NCI-H2196 (cell line): ENCODE results near the gene ANKRD62.
"Not testable (repeated sequence)": the region's sequence is repeated elsewhere in the genome, so short reads cannot be mapped to it uniquely, and the experiment has no call there.

ENCODE experiments used
- DNase-seq: peaks from one replicate; lab custom pipeline; 2025; ENCODE audit not compliant: unreplicated experiment; lab: John Stamatoyannopoulos, UW

ANKRD62 gene

DNA sequence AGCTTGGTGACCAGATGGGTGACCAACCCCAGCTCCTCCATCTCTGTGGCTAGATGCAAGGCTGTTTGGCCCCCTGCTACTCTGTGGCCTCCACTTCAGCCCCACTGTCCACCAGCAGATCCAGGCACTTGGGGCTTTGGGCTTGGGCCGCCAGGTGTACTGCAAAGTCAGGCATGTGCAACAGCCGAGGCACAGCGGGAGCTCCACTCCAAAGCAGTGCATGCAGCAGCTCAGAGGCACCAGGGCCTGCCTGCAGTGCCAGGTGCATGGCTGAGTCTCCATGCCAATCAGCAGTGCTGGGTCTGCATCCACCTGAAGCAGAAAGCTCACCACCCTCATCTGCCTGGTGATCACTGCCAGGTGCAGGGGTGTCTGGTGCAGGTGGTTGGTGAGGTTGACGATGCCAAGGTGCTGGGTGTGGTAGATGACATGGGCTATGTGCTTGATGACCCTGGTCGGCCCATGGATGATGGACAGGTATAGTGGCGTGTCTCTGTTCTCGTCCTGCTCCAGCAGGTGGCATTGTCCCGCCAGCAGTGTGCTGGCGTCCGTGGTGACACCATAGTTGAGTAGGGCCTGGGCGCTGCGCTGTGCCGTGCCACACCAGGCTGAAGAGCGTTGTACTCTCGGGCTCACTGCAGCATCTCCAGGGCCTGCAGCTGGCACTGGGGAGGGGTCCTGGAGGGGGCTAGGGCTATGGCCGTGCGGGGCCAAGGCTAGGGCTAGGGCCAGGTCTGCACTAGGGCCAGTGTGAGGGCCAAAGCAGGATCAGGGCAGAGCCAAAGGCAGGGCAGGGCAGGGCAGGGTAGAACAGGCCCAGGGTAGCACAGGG is 1.0 kb upstream of the ANKRD62 start:
- peak; percentile 64 for DNase-seq

DNA sequence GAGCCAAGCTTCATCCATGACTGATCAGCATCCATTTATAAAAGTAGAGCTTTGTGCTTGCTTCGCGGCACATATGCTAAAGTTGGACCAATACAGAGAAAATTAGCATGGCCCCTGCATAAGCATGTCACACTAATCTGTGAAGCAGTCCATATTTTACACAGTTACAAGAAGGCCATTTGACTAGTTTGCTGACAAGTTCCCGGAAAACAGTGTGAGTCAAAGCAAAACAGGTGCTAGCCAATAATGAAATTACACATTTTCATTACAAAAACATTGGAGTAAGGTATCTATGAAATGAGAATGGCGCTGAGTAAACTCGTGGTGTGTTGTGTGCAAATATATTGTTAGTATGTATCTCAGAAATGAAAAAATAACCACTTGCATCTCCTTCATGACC is 4.7 kb downstream of the ANKRD62 start:
- no peak for DNase-seq

DNA sequence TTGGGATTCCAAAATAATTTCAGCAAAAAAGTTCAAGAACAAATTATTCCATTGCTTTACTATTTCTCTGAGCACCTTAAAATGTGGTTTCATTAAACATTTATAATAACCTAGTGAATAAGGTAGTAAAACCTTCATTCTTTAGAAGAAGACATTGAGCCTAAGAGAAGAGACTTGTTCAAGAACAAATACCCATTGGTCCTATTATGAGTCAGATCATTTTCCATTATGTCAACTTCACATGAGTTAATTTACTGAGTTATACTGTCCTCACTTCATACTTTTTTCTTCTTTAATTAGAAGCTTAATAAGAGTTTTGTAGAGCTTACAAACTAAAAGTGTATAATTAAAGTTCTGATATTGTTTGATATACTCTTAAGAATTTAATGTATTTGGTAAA is 5.5 kb downstream of the ANKRD62 start:
- no peak for DNase-seq

DNA sequence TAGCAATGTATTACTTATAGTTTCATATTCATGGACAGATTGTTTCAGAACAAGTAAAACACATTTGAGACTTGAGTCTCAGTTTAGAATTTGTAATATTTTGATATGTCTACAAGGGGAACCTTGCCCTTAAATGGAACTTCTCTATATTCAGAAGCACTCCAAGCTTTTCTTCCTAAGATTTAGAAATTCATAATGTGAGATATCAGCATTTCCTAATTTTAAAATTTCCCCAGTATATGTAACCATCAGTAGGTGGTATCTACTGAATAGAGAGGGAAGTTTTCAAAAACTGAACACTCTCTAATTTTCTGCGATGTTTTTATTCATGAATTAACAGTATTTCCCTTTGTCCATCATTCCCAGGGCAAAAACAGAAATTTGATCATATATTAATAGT is 7.6 kb downstream of the ANKRD62 start:
- DNase-seq: no peak

DNA sequence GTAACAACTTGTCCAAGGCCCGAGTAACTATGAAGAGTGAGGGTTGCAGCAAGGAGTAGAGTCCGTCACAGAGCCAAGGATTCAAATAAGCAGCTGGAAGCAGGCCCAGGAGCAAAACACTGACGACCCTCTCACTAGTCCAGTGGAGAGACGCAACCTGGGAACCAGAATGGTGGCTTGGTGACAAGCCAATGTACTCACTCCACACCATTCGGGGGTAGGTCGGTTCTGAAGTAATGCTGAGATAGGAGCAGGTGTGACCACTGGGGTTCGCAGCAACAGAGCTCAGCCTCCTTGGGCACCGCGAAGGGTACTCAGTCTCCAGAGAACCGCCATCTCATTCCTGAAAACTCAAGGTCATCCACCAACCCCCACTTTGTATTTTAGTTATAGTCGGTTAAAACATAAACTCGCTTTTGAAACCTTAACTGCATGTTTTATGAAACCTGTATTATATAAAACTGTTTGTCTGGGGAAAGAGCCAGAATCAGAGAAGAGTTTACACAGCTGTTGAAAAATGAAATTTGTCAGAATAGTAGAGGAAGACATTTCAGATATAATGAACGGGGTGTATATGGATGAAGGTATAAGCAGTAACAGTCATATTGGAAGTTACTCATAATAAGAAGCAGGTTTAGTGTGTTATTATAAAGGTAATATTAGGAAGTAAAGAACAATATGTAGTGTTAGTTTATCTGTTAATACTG is 8.6 kb downstream of the ANKRD62 start:
- DNase-seq: no peak

DNA sequence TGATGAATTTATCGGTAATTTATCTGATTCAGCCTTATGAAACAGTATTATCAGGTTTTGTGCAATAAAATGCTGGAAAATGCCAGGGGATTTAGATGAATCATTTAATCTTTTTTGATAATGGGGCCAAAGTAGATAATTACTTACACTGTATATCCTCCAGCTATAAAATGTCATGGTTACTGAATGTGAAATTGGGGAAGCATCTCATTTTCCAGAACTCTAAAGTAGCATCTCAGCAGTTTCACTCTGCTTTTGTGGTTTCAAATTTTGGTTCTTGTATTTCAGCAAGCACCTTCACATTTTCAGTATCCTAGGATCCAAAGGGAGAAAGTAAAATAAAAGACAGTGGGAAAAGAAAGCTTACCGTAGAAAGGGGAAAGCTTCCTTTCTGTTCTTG is 12.8 kb downstream of the ANKRD62 start:
- no peak for DNase-seq

DNA sequence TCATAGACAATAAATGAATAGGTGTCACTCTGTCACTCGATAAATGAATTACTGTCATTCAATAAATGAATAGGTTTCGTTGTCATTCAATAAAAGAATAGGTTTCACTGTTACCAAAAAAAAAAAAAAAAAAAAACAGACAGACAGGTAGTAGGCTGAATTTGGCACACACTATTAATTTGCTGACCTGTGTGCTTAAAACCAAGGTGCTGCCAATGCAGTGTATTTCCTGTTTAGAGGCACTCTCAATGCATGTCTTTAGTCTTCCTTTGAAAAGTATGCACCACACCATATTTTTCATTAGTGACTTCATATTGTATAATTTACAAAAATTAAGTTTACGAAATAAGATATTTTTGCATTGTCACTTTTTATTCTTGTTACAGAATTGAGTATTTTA is 16.2 kb downstream of the ANKRD62 start:
- DNase-seq: no peak

DNA sequence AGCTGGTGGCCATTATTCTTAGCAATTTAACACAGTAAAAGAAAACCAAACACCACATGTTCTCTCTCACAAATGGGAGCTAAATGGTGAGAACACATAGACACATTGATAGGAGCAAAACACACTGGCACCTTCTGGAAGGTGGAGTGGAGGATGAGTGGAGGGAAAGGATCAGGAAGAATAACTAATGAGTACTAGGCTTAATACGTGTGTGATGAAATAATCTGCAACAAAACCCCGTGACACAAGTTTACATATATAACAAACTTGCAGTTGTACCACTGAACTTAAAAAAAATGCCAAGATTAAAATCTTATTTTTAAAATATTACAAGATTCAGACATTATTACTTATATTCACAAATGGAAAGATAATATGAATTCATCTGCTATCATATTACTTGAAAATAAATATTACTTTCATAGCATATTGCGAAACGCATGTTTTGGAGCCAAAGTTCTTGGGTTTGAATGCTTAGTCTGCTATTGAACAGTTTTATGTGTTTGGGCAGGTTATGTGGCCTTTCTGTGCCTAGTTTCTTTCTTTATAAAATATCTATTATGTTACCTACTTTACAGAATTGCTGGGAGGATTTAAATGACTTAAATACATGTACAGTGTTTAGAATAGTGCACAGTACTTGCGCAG is 20.5 kb downstream of the ANKRD62 start:
- peak; percentile 22 for DNase-seq

DNA sequence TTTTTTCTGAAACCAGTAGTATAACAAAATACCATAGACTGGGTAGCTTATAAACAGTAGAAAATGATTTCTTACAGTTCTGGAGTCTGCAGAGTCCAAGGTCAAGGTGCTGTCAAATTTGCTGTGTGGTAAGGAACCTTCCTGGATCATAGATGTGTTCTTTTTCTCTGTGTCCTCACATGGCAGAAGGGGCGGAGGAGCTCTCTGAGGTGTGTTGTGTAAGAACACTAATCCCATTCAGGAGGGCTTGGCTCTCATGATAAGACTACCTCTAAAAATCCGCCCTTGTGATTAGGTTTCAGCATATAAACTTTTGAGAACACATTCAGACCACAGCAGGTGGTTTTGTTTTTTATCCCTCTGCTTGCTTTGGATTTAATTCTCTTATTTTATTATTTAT is 25.7 kb downstream of the ANKRD62 start:
- no peak for DNase-seq

DNA sequence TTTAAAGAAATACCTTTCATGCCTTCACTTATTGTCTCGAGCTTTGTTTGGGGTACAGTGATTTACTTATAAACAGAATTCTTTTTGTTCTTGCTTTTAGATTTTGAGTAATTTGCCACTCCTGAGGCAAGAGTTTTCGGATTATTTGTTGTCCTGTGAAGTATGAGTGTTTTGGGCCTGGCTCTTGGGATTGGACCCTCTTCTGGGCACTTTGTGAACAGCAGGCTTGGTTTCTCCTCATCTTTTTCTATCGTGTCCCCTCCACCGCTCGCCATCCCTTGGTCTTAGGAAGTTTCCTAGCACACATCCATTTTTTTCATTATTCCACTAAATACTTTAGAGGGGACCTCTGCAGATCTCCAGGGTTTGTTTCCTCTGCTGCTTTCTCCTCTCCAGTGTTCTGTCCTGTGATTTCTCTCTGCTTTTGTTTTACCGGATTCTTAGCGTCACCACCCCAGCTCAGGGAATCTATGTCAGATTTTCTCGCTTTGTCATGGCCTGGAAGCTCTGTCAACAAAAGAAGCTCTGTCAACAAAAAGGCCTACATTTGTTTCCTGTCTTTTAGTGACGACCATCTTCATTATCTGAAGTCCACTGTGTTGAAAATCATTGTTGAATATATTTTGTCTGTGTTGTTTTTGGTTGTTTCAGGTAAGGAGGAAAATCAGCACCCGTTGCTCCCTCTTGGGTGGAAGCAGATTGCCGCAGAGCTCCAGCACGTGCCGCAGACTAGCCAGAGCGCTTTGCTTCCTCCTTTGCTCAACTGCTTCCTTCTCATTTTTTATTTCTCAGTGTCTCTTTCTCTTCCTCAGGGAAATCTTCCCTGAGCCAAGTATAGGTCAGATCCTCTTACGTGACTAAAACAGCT is 27.8 kb downstream of the ANKRD62 start:
- DNase-seq: no peak

DNA sequence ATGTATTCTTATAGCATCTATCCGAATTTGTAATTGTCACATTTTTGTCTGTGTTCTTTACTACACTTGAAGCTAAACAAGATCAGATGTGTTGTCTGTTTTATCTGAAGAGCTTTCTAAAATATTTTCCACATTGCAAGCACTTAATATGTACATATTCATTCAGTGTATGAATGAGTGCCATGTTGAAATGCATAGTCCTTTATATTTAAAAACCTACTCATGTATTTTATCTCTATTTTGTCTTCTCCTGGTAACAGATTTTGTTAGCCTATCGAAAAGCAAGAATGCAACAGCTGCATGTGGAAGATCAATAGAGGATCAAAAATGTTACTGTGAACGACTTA is 28.4 kb downstream of the ANKRD62 start:
- DNase-seq: not testable (repeated sequence)

DNA sequence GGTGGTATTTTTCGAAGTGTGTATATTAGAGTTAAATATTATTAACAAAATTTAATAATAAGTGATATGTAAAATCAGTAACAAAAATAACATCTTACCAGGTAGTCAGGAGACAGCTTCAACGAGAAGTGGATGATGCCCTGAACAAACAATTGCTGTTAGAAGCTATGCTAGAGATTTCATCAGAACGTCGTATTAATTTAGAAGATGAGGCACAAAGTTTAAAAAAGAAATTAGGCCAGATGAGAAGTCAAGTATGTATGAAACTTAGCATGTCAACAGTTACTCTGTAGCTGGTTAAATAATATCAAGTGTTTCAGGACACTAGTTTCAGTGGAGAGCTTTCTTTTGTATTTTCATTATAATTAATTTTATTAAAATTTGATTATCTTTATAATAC is 34.0 kb downstream of the ANKRD62 start:
- DNase-seq: not testable (repeated sequence)

DNA sequence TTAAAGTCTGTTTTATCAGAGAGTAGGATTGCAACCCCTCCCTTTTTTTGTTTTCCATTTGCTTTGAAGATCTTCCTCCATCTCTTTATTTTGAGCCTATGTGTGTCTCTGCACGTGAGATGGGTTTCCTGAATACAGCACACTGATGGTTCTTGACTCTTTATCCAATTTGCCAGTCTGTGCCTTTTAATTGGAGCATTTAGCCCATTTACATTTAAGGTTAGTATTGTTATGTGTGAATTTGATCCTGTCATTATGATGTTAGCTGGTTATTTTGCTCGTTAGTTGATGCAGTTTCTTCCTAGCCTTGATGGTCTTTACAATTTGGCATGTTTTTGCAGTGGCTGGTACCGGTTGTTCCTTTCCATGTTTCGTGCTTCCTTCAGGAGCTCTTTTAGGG is 45.2 kb downstream of the ANKRD62 start:
- not testable (repeated sequence) for DNase-seq

DNA sequence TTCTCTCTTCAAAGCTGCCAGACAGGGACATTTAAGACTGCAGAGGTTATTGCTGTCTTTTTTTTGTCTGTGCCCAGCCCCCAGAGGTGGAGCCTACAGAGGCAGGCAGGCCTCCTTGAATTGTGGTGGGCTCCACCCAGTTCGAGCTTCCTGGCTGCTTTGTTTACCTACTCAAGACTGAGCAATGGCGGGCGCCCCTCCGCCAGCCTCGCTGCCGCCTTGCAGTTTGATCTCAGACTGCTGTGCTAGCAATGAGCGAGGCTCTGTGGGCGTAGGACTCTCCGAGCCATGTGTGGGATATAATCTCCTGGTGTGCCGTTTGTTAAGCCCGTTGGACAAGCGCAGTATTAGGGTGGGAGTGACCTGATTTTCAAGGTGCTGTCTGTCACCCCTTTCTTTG is 47.2 kb downstream of the ANKRD62 start:
- not testable (repeated sequence) for DNase-seq

DNA sequence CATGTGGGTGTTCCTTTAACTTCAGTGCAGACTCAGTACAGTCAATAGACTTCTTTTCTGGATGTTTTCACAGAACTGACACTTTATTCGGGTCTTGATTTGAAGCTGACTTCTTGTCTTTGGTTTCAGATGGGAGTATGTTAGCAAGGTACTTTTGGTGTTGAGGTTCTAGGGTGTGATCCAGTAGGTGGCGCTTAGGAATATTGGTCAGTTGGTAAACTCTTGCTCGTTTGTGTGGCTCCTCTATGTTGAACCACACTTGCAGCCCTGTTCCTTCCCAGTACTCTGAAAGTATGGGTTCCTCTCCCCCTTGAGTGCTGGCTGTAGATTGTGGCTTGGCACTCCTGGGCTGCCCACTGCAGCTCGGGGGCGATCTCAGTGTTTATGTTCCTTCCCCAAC is 48.1 kb downstream of the ANKRD62 start:
- not testable (repeated sequence) for DNase-seq

DNA sequence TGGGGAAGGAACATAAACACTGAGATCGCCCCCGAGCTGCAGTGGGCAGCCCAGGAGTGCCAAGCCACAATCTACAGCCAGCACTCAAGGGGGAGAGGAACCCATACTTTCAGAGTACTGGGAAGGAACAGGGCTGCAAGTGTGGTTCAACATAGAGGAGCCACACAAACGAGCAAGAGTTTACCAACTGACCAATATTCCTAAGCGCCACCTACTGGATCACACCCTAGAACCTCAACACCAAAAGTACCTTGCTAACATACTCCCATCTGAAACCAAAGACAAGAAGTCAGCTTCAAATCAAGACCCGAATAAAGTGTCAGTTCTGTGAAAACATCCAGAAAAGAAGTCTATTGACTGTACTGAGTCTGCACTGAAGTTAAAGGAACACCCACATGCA is 55.8 kb downstream of the ANKRD62 start:
- DNase-seq: not testable (repeated sequence)

DNA sequence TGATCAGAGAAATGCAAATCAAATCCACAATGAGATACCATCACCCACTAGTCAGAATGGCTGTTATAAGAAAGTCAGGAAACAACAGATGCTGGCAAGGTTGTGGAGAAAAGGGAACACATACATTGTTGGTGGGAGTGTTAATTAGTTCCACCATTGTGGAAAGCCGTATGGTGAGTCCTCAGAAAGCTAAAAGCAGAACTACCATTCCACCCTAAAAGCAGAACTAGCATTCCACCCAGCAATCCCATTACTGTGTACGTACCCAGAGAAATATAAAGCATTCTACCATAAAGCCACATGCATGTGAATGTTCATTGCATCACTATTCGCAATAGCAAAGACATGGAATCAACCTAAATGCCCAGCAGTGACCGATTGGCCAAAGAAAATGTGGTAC is 60.7 kb downstream of the ANKRD62 start:
- DNase-seq: no peak

DNA sequence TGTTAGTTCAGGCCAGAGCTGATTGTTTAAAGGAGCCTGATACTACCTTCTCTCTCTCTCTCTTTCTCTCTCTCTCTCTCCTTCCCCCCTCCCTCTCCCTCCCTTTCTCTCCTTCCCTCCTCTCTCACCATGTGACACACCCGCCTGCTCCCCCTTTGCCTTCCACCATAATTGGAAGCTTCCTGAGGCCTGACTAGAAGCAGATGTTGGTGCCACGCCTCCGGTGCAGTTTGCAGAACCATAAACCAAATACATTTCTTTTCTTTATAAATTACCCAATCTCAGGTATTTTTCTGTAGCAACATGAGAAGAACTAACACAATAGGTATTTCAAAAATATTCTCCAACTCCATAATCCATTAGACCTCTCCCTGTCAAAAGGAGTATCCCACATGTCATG is 62.4 kb downstream of the ANKRD62 start:
- no peak for DNase-seq

DNA sequence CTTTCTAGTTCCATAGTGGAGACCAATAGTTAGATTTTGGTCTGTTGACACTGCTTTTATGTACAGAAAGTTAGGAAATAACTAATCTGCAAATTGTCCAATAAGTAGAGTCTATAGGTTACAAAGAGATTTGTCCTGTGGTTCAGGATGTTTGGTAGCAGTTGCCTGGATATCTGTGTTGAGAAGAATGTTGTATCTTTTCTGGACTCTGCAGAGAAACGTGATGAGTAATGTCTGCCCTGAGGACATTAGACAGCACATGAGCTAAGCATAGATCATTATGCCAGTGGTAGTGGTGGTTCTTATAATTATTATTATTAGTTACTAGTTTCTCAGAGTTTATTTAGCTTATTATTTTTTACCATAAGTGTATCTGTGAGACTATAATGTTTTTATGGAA is 65.8 kb downstream of the ANKRD62 start:
- DNase-seq: no peak

DNA sequence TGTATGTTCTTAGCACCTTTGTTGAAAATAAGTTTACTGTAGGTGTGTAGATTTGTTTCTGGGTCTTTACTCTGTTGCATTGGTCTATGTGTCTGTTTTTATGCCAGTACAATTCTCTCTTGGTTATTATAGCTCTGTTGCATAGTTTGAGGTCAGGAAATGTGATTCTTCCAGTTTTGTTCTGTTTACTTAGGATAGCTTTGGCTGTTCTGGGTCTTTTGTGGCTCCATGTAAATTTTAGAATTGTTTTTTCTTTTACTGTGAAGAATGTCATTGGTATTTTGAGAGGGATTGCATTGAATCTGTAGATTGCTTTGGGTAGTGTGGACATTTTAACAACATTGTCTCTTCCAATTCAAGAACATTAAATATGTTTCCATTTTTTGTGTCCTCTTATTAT is 69.1 kb downstream of the ANKRD62 start:
- DNase-seq: no peak
